Measurements from ENCODE around the gene PSAP.

GRCh38 chr10:71802715-71803488 lies 48.1 kb downstream of the PSAP start:
- TF ChIP-seq EP300 (conservative IDR thresholded peaks at IDR 0.05; ENCODE audit: poor library complexity, severe bottlenecking) = no peak
- TF ChIP-seq RAD21 (conservative IDR thresholded peaks at IDR 0.05) = no peak
- TF ChIP-seq CTCF (IDR thresholded peaks at IDR 0.05; ENCODE audit: poor library complexity, severe bottlenecking) = no peak
- no peak for TF ChIP-seq EZH2 (IDR thresholded peaks at IDR 0.05; ENCODE audit: borderline replicate concordance, insufficient read depth, low read length, poor library complexity, severe bottlenecking)
- no peak for TF ChIP-seq POLR2AphosphoS5 (IDR thresholded peaks at IDR 0.05)

All from neural cell (in vitro differentiated cells).